OCI-LY3 (cell line): ENCODE results near the gene CD6.

Experiments
- H2AFZ ChIP-seq: fragments of 200-600, 300-600 bp; shearing (Covaris generic); 2 replicates; pipeline ENCODE4 v1.6.0; 2014; ENCODE audit warnings: antibody characterized with exemption, low read depth, low read length
- H3K27ac ChIP-seq: fragments of 200-600, 300-600 bp; sonication (generic); 2 replicates; pipeline ENCODE4 v1.5.1; 2014; ENCODE audit warnings: mild to moderate bottlenecking, low read length, moderate library complexity, mixed read lengths
- H3K27me3 ChIP-seq: fragments of 200-600, 300-600 bp; sonication (generic); 2 replicates; pipeline ENCODE4 v1.6.1; 2014; ENCODE audit warnings: low read depth, low read length, mixed read lengths
- H3K36me3 ChIP-seq: fragments of 200-600, 300-600 bp; sonication (generic); replicated peaks from 2 replicates; pipeline ENCODE3; 2014; ENCODE audit warnings: low read depth, low read length, mixed read lengths
- H3K4me1 ChIP-seq: fragments of 300-600, 200-600 bp; sonication (generic); 2 replicates; pipeline ENCODE4 v1.6.1; 2014; ENCODE audit warnings: low read length, mixed read lengths
- H3K4me2 ChIP-seq: fragments of 200-600, 300-600 bp; sonication (generic); 2 replicates; pipeline ENCODE4 v1.6.1; 2014; ENCODE audit warnings: low read length, mixed read lengths
- H3K4me3 ChIP-seq: fragments of 300-600, 200-600 bp; sonication (generic); 2 replicates; pipeline ENCODE4 v1.5.1; 2014; ENCODE audit warnings: antibody characterized with exemption, mild to moderate bottlenecking, low read length, moderate library complexity
- H3K79me2 ChIP-seq: fragments of 300-600, 200-600 bp; shearing (Covaris generic); 2 replicates; pipeline ENCODE4 v1.6.1; 2014; ENCODE audit warnings: mild to moderate bottlenecking, low read length, mixed read lengths
- H3K9ac ChIP-seq: fragments of 300-600, 200-600 bp; shearing (Covaris generic); 2 replicates; pipeline ENCODE4 v1.6.0; 2014; ENCODE audit warnings: mild to moderate bottlenecking, low read length, moderate library complexity
- H3K9me3 ChIP-seq: fragments of 200-600, 300-600 bp; shearing (Covaris generic); 2 replicates; pipeline ENCODE4 v1.6.1; 2014; ENCODE audit warnings: low read length, mixed read lengths; ENCODE audit not compliant: insufficient read depth
- H4K20me1 ChIP-seq: fragments of 200-600, 300-600 bp; sonication (generic); 2 replicates; pipeline ENCODE4 v1.6.1; 2016; ENCODE audit warnings: low read length, mixed read lengths; ENCODE audit not compliant: insufficient read depth
- EZH2phosphoT487 ChIP-seq: fragments of 200-600 bp; shearing (Covaris generic); IDR thresholded peaks from 2 replicates; pipeline ENCODE4 v1.6.1; 2018; ENCODE audit warnings: antibody characterized with exemption, mixed run types, low read depth
- TF ChIP-seq, protein P1 (sequence below): fragments of 200-600, 300-600 bp; sonication (generic); IDR thresholded peaks from 2 replicates; pipeline ENCODE4 v1.5.1; 2014; ENCODE audit warnings: antibody characterized with exemption, low read length, low read depth

Gene CD6

DNA sequence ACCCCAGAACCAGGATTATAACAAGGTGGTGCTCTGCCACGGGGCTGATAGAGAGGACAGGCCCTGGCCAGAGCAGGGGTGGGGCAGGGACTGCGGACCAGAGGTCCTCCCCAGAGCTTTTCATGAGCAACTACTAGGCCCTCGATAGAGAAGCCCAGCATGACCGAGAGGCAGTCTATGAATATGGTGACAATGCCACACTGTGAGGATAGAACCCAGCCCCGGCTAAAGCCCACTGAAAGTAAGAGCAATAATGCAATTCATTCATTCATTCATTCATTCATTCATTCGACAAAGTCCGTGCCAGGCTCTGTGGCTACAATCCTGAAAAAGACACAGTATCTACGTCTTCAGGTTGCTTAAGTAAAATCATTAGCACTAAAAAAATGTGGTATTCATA lies 95.2 kb downstream of the CD6 start:
- H3K4me1 ChIP-seq, result peaks cover 65% of the 10 kb centered on the region
- no peak overlapping the region for H2AFZ ChIP-seq
- TF ChIP-seq, protein P1, sequence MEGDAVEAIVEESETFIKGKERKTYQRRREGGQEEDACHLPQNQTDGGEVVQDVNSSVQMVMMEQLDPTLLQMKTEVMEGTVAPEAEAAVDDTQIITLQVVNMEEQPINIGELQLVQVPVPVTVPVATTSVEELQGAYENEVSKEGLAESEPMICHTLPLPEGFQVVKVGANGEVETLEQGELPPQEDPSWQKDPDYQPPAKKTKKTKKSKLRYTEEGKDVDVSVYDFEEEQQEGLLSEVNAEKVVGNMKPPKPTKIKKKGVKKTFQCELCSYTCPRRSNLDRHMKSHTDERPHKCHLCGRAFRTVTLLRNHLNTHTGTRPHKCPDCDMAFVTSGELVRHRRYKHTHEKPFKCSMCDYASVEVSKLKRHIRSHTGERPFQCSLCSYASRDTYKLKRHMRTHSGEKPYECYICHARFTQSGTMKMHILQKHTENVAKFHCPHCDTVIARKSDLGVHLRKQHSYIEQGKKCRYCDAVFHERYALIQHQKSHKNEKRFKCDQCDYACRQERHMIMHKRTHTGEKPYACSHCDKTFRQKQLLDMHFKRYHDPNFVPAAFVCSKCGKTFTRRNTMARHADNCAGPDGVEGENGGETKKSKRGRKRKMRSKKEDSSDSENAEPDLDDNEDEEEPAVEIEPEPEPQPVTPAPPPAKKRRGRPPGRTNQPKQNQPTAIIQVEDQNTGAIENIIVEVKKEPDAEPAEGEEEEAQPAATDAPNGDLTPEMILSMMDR, result no peak
- no peak for TF ChIP-seq EZH2phosphoT487

DNA sequence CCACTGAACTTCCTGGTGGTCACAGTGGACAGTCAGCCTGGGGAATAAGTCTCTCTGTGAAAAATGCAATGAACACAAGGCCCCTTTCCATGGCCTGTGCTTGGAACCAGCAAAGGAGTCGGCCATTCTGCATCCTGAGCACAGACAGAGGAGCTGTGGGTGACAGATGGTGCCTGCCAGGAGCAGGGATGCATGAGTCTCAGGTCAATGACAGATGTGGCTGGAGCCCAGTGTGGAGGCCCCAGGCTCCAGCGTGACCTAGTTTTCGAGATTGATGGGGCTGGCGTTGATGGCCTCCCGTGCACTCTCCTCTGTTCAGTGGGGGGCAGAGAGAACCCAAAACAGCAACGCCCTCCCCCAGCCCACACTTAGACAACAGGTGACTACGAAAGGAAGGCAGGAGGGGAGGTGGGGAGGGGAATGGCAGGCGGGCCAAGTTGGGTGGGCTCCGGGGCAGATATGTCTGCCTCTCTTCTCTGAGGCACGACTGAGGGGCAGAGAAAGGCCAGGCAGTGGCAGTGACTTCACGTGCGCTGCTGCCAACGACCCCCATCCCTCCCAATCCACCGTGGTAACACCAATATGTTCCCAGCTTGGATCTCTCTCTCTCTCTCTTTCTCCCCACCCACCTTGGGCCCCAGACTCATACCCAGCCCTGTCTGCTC lies 96.4 kb downstream of the CD6 start:
- no peaks in the 10 kb centered on the region for H4K20me1 ChIP-seq
- H3K27me3 ChIP-seq, result no peaks in the 10 kb centered on the region
- no peak overlapping the region for H3K27ac ChIP-seq
- H3K4me1 ChIP-seq, result peaks cover 61% of the 10 kb centered on the region
- H2AFZ ChIP-seq, result no peak overlapping the region
- H3K4me2 ChIP-seq, result no peak overlapping the region
- H3K9me3 ChIP-seq, result no peaks in the 10 kb centered on the region
- H3K4me3 ChIP-seq, result no peak overlapping the region
- TF ChIP-seq, protein P1, result no peak
- TF ChIP-seq EZH2phosphoT487, result no peak
- H3K36me3 ChIP-seq, result peaks cover 3% of the 10 kb centered on the region
- H3K79me2 ChIP-seq, result no peaks in the 10 kb centered on the region
- H3K9ac ChIP-seq, result no peak overlapping the region

More for the DNA sequence above, 95.2 kb downstream of the CD6 start:
- peak overlapping the region; percentile 45; the same call in 1 of the 2 replicates for H3K27ac ChIP-seq
- H3K36me3 ChIP-seq, result peaks cover 3% of the 10 kb centered on the region
- H3K79me2 ChIP-seq, result no peaks in the 10 kb centered on the region
- H3K4me2 ChIP-seq, result peak overlapping the region; percentile 77
- H3K27me3 ChIP-seq, result 0 out of 2 replicates have a peak, but pooled peaks cover 4% of the 10 kb centered on the region
- peak overlapping the region; percentile 46; the same call in 1 of the 2 replicates for H3K9ac ChIP-seq
- peak overlapping the region; percentile 52; the same call in 1 of the 2 replicates for H3K4me3 ChIP-seq
- H4K20me1 ChIP-seq, result no peaks in the 10 kb centered on the region
- no peaks in the 10 kb centered on the region for H3K9me3 ChIP-seq

DNA sequence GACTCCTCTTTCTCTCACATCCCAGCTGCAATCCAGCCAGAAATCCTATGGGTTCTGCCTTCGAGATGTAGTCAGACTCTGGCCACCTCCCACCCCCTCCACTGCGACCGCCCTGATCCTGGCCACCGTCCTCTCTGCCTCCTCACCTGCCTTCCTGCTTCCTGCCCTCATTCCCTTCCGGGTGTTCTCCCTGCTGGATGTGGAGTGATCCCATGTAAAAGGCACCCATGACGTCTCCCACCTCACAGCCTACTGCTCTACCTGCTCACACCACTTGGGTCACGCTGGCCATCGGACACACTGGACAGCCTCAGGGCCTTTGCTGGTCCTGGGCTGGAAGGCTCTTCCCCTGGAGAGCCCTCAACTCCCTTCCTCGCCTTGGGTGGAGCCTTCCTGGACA lies 97.1 kb downstream of the CD6 start:
- no peak overlapping the region for H3K4me3 ChIP-seq
- H3K27me3 ChIP-seq, result no peaks in the 10 kb centered on the region
- no peaks in the 10 kb centered on the region for H3K79me2 ChIP-seq
- H3K27ac ChIP-seq, result no peak overlapping the region
- H3K36me3 ChIP-seq, result peaks cover 3% of the 10 kb centered on the region
- no peaks in the 10 kb centered on the region for H4K20me1 ChIP-seq
- H3K9ac ChIP-seq, result no peak overlapping the region
- H3K9me3 ChIP-seq, result no peaks in the 10 kb centered on the region
- TF ChIP-seq, protein P1, result no peak
- TF ChIP-seq EZH2phosphoT487, result no peak
- H2AFZ ChIP-seq, result no peak overlapping the region
- H3K4me2 ChIP-seq, result no peak overlapping the region
- H3K4me1 ChIP-seq, result peaks cover 61% of the 10 kb centered on the region

DNA sequence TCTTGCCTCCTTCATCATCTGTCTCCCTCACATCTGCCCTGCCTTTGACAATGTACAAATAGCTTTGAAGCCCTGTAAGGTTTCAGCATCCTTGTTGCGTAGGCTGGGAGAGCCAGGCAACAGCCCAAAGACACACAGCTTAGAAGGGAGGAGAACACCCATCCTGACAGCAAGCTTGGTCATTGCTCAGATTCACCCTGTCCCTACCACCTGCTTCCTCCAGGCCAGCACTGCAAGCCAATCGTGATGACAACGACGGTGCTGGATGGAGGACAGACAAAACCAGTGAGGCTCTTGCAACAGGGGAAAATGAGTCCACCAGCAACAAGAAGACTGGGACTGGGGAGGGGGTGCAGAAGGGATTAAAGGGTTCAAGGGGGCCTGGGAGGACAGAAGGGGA lies 97.9 kb downstream of the CD6 start:
- Histone ChIP-seq H2AFZ (no peak overlapping the region), H3K27me3 (no peaks in the 10 kb centered on the region), H4K20me1 (no peaks in the 10 kb centered on the region), H3K9ac (no peak overlapping the region), H3K36me3 (peaks cover 3% of the 10 kb centered on the region), H3K4me3 (no peak overlapping the region), H3K4me2 (no peak overlapping the region), H3K79me2 (no peaks in the 10 kb centered on the region), H3K27ac (0 out of 2 replicates have a peak overlapping the region, but pooled peaks have one; percentile 1), H3K4me1 (peaks cover 61% of the 10 kb centered on the region), H3K9me3 (no peaks in the 10 kb centered on the region)
- TF ChIP-seq EZH2phosphoT487, result no peak
- TF ChIP-seq, protein P1, result no peak
